Right renal cortex interstitium (tissue), 3 donors: ENCODE results near the gene CSTPP1. TPM values are rescaled to one million over a fixed set of nuclear protein-coding genes. Genes with fewer than 3 reads are reported as not detected.

Experiments used
- DNase-seq, 3 donors: peaks; one replicate each; pipeline ENCODE4 v3.0.0-alpha.2; 2013; ENCODE audit warnings: low read depth in 3 of 3, low spot score in 2 of 3
- polyA plus RNA-seq, 3 donors: library from polyadenylated mRNA; unstranded; fragments of 120-200 nt; gene quantifications; one replicate each; pipeline ENCODE4 v1.2.1, GENCODE V29; 2013; ENCODE audit not compliant: insufficient read length in 3 of 3

Gene CSTPP1
- polyA plus RNA-seq, 3 donors, result 56.8 to 58.1 (median 57.1) TPM

DNA sequence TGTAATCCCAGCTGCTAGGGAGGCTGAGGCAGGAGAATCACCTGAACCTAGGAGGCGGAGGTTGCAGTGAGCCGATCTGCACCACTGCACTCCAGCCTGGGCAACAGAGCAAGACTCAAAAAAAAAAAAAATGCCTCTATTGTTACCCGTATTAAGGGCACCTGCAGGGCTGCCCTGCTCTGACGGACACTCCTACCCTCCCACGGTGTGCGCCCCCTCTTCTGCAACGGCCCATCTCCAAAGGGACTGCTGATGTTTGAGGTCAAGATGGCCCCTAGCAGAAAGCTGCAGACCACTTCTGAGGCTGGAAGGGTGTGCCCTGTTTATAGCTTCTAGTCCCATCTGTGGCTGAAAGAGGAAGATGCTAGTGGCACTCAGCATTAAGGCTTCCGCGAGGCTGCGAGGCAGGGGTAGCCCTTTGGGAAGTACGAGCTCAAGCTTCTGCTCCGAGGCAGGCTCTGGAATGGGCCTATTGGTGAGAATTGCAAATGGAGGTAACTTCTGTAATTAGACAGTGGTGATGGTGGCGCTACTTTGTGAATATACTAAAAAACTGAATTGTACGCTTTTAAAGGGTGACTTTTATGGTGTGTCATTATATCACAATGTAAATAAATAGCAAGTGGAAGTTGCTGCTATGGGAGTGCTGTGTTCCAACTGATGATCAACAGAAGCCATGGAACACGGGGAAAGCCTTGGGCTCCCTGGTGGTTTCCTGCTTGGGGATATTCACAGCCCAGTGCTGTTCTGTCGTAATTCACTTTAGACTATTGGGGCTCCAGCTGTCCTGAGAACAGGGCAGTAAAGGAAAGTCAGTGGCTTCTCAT, 215.8 kb downstream of the CSTPP1 start:
- no peak for DNase-seq

DNA sequence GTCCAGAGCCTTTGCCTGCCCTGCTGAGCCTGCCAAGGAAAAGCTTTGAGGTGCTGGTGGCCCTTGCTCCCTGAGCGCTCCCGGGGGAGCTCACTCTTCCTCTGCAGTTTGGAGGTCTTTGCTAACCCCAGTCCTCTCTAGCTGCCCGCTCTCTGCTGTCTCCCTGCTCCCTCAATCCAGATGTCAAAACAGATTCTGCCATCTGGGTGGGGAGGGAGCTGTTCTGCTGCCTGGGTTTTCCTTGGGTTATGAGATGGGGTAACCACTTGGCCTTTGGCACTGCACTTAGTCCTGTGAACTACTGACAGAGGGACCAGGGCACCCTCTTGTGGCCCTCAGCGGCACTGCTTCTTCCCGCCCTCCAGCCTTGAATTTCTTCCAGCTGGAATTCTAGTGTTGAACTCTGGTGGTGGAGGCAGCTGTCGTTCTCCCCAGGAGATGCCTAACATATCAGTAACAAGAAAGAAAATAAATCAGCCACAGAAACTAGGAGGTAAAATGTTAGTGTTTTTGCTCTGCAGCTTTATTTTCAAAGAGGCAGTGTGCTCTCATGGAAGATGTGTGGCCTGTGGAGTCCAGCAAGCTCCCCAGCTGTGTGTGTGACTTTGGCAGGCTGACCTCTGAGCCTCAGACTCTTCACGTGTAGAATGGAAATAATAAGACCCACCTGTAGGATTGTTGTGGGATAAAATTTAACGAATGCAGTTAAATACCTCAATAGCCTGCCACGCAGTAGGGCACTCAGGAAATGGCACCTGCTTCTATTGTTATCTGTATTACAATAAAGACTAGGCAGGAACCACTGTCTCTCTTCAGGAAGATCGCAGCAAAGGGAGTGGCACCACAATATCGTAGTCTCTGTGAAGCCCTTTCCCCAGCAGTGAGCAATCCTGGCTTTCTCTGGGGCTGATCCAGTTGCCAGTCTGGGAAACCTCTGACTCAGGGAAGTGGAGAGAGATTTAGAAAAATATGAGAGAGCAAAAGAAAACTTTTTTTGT, 216.7 kb downstream of the CSTPP1 start:
- peak; percentile 52 to 62 (median 59) for DNase-seq

DNA sequence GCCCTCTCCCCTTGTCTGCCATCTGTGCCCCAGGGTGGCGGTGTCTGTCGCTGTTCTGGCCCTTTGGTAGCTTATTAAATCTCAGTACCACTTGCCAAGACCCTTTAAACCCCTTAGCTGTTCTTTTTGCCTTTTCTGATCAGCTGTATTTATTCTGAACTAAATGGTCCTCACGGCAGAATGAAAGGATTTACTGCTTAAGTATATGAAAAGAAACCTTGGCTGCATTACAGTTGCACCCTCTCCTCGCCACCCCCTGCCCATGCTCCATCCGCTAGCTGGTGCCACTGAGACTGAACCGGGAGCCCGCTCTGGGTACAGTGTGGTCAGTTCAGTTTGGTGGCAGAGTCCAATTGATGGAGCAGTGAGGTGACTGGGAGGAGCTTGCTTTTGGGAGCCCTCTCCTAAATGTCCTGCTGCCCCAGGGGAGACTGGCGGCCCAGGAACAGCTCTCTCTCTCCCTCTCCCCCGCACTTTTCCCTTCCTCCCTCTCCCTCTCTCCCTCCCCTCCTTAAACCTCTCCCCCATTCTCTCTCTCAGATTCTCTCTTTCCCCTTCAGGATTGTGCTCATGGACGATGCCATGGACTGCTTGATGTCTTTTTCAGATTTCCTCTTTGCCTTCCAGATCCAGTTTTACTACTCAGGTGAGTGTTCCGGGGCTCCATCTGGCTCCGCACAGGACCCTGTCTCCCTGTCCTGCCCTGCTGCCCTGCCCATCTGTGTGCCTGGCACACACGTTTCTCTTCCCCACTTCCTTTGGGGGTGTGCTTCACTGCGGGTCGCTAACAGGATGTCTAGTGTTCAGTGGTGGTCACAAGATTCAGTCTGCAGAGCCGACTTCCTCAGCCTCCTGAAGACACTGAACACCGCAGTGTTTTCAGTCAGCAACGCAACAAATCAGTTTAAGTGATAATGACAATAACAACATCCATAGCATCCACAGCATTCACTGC, 218.3 kb downstream of the CSTPP1 start:
- no peak for DNase-seq

DNA sequence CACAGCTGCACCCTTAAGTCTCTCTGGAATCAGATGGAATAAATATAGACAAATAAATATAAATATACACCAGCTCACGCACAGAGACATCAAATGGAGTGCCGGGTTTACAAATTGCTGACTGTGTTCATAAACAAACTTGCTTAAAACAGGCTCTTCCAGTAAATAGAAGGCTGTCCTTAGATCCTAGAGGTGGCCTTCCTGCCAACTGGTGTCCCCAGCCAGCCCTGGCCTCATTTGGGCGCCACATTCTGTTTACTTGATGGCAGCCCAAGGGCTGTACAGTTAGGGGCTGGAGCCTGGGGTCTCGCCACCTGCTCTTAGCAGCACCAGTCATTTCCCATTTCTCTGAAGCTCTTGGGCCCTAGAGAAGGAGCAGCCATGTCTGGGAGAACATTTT, 219.3 kb downstream of the CSTPP1 start:
- no peak for DNase-seq

DNA sequence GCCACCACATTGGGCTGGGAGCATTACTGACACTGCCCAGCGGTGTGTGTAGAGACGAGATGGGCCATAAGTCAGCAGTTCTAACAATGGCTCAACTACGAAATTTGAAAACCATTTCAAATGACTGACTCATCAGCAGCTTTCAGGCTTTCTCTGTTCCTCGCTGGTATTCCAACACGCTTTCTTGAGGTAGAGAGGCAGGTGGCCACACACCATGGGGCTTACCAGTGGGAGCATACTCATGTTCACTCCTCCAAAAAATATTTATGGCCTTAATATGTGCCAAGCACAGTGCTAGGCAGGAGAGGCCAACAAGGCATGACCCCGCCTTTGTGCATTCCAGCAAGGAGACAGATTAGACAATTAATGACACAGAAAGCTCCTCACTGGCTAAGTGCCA, 219.8 kb downstream of the CSTPP1 start:
- no peak for DNase-seq

GRCh38 chr11:47156951-47157350, 220.4 kb downstream of the CSTPP1 start:
- no peak for DNase-seq

- no peak for DNase-seq
Observed at GRCh38 chr11:47157805-47158204, 221.2 kb downstream of the CSTPP1 start.

DNA sequence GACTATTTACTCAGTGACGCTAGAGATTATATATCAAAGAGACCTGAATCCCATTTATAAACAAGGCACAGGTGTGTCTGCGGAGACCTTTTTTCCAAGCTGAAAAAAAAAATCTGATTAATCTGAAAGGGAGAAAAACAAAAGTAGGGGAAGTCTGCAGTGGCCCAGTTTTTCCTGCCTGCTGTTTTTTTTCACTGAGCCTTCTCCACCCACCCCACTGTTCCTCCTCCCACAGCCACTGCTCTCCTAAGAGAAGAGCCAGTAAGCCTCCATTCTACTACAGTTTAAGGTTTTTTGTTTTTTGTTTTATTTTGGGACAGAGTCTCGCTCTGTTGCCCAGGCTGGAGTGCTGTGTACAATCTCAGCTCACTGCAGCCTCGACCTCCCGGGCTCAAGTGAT, 221.7 kb downstream of the CSTPP1 start:
- DNase-seq, result no peak

GRCh38 chr11:47160753-47161133, 224.2 kb downstream of the CSTPP1 start:
- no peak for DNase-seq

GRCh38 chr11:47161134-47161854, 224.7 kb downstream of the CSTPP1 start:
- DNase-seq, result no peak

- DNase-seq, result no peak
Observed at GRCh38 chr11:47161890-47162289, 225.3 kb downstream of the CSTPP1 start.

GRCh38 chr11:47162426-47162825, 225.9 kb downstream of the CSTPP1 start:
- no peak for DNase-seq

DNA sequence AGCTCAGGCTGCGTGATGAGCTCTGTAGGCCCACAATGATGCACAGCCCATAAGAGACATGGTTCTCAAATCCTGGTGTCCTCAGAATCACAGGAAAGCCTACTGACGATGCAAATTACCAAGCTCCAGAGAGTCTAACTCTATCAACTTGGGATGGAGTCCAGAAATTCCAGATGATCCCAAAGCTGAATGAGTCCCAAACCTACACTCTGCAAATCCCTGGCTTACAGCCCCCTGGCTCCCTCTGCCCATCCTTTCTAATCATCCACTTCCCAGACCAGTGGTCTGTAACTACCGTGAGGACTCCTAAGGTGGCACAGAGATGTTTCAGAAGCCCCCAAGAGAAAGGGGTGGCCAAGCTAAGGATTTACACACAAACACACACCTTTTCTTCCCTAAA, 226.6 kb downstream of the CSTPP1 start:
- DNase-seq, result no peak

- DNase-seq, result no peak
Observed at GRCh38 chr11:47163898-47164297, 227.3 kb downstream of the CSTPP1 start.

- no peak for DNase-seq
Observed at GRCh38 chr11:47164321-47164720, 227.8 kb downstream of the CSTPP1 start.

DNA sequence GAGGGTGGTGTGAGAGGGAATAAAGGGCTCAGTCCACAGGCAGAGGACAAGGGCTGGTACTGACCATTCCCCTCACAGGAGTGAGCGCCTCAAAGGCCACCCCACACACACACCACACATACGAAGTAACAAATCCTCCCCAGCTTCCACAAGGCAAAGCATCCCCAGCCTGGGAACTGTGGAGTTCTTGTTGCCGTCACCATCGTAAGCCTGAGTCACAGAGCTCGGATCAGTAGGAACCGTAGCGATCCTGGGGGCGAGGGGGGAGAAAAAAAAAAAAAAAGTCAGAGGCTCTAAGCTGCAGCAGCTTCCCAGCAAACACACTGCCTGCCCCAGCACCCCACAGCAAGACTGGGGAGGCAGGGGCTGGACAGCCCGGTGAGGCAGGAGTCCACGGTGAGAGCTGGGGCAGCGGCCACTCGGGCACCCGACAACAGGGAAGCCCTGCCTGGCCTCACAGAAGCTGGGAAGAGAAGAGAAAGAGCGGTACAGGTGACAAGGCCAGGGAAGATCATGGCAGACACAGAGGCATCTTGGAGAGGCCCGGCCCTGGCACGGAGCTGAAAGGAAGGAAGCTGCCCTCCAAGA, 228.8 kb downstream of the CSTPP1 start:
- DNase-seq, result no peak

DNA sequence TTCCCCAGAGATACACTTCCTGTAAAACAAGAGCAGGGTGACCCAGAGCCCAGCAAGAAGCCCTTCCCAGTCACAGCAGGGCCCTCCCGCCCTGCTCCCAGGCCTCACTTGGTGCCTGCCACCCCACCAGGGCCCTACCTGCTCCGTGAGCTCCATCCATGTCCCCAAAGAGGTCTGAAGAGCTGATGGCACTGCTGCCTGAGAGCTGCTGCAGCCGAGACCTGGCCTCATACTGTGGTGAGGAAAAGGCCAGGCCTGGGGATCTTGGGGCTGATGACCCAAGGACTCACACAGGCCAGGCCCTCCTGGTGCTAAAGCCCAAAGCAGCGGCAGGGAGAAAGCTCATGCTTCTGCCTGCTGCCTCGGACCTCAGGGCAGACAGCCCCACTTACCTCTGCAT, 229.8 kb downstream of the CSTPP1 start:
- DNase-seq, result no peak

GRCh38 chr11:47171061-47171838, 234.7 kb downstream of the CSTPP1 start:
- DNase-seq, result no peak

DNA sequence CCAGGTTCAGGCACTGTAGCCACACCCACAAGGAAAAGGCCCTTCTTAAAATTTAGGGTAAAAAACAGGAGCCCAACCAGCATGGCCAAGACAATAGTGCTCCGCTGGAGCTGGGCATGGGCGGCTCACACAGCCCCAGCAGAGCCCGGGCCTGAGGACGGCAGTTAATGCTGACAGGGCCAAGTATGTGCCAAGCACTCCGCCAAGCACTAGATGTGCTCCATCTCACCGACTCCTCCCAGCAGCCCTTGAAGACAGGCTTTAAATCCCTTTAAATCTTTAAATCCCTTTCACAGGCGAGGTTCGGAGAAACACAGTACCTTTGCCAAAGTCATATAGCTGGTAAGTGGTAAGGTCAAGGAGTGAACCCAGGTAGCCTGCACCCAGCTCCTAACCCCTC, 235.3 kb downstream of the CSTPP1 start:
- no peak for DNase-seq
